ENCODE measurements around the gene PAGE3. TPM values are rescaled to one million over a fixed set of nuclear protein-coding genes. Genes with fewer than 3 reads are reported as not detected.

PAGE3 gene, protein sequence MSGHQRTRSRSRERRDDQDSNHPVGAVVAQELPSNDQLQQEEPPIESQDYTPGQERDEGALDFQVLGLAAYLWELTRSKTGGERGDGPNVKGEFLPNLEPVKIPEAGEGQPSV
- total RNA-seq, result not detected in 2 replicates

DNA sequence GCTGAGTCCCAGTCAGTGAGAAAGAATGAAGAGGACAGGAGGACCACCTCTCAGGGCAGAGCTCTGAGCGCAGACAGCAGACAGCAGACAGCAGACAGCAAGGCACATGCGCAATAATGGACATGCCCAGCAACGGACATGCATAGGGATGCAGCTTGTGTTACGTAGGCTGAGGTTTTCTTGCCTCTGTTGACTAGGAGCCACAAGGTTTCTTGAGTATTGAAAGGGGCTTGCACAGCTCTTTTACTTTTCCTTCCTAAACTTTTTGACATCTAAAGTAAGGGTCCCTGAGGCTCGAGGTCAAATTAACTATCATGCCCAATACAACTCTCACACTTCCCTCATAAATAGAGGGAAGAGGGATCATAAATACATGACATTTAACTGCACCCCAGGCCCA is at the start of gene PAGE3:
PAGE3 (minus strand) TSS at position 101 of the 400 bp plus-strand sequence. CDS start 1,013 bp downstream, outside the sequence.
- DNase-seq (ENCODE audit: low read depth, low spot score), result no peak

DNA sequence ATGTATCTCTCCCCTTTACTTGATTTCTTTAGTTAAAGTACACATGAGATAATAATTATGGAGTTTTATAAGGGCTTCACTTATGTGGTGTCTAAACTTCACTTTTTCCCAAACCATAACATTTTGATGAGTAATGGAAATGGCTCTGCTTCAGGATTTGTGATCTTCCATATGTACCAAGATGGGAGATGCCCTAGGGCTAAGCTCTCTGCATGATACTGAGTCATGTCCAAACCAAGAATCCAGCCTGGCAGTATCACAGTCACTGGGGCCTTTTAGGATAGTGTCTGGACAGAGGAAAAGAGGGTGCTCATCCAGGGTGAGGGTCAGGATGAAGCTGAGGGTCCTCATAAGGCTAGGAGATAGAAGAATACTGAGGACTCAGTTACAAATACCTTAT is 47.9 kb upstream of the PAGE3 start:
- DNase-seq (ENCODE audit: low read depth, low spot score), result no peak

DNA sequence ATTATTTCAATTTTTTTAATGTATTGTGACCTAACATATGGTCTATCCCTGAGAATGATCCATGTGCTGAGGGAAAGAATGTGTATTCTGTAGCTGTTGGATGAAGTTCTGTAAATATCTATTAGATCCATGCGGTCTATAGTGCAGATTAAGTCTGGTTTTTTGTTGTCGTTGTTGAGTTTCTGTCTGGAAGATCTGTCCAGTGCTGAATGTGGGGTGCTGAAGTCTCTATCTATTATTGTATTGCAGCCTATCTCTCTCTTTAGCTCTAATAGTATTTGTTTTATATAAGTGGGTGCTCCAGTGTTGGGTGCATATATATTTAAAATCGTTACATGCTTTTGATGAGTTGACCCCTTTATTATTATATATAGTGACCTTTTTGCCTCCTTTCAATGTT is 26.2 kb upstream of the PAGE3 start:
- DNase-seq (ENCODE audit: low read depth, low spot score), result no peak

DNA sequence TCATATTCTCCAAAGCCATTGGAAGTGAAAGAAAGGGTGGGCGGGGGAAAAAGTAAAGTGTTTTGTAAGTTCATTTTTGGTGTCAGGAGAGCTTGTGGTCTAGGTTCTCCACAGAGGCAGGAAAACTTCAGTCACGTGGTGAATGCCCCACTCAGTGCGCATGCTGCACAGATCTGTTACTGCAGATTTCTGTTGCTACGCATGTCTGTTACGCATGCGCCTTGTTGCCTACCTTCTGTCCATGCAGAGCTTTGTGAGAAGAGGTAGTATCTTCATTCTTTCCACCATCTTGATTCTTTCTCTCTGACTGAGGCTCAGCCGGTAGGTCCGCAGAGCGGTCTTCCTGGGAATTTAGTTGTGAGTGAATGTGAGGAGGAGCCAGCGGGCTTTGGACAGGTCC is 15.1 kb upstream of the PAGE3 start:
- no peak for DNase-seq (ENCODE audit: low read depth, low spot score)

DNA sequence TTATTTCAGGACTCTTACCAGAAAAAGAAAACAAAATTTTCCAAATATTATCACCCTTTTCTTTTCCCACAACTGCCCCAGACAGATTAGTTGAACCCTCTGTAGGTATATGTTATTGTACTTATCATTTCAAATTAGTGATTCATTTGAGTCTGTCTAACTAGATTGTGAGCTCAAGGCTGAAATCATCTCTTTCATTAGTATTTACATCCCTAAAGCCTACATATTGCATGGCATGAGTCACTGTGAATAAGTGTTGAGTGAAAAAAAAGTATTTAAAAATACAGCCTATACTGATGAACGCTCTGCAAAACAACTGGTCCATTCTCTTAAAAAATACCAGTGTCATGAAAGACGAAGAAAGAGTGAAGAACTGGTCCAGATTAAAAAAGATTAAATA is 3.9 kb downstream of the PAGE3 start:
- DNase-seq (ENCODE audit: low read depth, low spot score), result no peak

DNA sequence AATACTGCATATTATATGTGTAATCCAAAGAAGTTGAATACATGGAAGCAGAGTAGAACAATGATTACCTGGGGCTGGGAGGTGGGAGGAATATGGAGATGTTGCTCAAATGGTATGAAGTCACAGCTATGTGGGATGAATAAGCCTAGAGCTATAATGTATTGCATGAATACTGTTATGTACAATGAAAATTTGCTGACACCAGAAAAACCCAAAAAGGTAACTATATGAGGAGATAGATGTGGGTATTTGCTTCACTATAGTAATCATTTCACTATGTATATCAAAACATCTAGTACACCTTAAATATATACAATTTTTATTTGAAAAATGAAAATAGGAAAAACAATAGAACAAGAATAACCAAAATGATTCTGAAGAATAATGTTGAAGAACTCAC is 11.2 kb downstream of the PAGE3 start:
- no peak for DNase-seq (ENCODE audit: low read depth, low spot score)

DNA sequence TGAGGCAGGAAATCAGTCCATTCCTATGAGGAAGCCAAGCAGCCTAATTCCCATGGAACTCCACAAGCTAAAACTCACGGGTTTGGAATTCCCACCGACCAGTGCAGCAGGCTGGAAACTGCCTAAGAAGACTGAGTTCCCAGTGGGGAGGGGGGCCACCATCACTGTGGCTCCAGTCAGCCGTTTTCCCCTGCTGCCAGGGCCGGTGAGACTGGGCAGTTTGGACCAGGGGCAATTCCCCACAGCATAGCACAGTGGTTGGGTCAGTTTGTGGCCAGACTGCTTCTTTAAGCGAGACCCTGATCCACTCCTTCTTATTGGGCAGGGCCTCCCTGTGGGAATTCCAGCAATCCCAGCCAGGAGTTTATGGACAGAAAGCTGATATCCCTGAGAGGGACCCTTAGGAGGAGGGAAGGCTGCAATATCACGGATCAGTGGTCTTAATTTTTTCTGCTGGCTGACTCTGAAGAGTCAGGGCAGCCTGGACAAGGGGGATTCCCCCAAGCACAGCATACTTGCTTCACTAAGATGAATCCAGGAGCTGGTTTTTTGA is 23.9 kb downstream of the PAGE3 start:
- no peak for DNase-seq (ENCODE audit: low read depth, low spot score)

DNA sequence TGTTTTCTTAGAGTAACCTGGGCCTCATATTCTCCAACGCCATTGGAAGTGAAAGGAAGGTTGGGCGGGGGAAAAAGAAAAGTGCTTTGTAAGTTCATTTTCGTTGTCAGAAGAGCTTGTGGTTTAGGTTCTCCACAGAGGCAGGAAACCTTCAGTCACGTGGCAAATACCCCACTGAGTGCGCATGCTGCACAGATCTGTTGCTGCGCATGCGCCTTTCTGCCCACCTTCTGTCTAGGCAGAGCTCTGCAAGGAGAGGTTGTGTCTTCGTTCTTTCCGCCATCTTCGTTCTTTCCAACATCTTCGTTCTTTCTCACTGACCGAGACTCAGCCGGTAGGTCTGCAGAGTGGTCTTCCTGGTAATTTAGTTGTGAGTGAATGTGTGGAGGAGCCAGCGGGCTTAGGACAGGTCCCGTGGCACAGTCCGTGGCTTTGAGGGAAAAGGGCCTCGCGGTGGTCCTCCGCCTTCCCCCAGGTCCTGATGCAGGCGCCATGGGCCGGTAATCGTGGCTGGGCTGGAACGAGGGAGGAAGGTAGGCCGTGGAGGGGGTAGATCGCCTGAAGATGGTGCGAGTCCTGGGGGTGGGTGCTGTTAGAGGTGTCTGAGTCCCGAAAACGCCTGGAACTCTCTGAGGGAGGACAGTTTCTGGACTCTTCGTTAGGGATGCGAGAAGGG is 44.5 kb downstream of the PAGE3 start, which contains the start of gene PAGE5:
PAGE5 (plus strand) TSS at position 228 of the 676 bp plus-strand sequence. CDS start 1,037 bp downstream, outside the sequence.
- no peak for DNase-seq (ENCODE audit: low read depth, low spot score)

DNA sequence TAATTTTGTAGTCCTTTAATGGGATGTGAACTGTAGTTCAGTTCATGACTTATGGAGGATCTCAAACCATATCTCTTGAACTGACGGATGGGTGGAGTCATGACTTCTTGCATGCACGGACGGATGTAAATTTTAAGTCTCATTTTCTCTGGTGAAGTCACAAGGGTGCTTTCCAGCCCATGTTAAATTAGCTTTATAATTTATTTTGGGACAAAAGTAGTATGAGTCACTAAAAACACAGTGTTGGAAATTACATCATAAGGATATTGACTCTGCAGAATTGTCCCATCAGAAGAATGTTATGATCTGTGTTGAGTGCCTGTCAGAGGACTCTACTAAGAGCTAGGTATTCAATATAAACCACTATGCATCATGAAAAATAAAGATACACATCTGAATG is 51.3 kb downstream of the PAGE3 start:
- no peak for DNase-seq (ENCODE audit: low read depth, low spot score)

DNA sequence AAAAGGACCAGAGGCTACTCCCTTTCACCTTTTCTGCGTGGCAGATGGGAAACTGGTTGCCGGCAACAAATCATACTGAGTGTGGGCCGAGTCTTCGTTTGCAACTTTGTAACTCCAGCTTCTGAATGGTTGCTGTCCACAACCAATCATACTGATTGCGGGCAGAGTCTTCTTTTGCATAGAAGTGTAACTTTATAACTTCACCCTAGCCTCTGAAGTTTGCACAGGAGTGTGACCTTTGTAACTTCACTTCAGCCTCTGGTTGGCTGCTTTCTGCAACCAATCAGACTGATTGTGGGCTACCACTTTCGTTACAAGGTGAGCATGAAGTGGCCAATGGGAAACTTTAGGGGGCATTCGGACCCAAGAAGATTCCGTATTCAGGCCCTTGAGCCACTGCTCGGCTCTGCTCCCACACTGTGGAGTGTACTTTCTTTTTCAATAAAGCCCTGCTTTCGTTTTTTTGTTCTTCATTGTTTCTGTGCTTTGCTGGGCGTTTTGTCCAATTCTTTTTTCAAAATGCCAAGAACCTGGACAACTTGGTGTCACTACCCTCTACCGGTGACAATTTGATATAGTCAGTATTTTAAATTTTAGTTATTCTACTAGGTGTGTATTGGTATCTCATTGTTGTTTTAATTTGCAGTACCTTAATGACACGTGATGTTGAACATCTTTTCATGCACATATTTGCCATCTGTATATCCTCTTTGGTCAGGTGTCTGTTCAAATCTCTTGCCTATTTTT is 53.6 kb downstream of the PAGE3 start:
- DNase-seq (ENCODE audit: low read depth, low spot score), result no peak

Other genes starting within 250 kb of the PAGE3 start
- not detected in 2 replicates for gene ALAS2, start 233.9 kb downstream of the PAGE3 start, total RNA-seq
- not detected in 2 replicates for gene PAGE2B, start 189.9 kb downstream of the PAGE3 start, total RNA-seq
- not detected in 2 replicates for gene PAGE2, start 175.9 kb downstream of the PAGE3 start, total RNA-seq
- gene PAGE5, start 44.6 kb downstream of the PAGE3 start, total RNA-seq, result not detected in 2 replicates
- gene MAGEH1, start 187.2 kb upstream of the PAGE3 start, total RNA-seq, result 23.4 and 30.6 TPM in 2 replicates
- gene USP51, start 224.9 kb upstream of the PAGE3 start, total RNA-seq, result 1.1 and 1.3 TPM in 2 replicates

Measured in pulmonary artery endothelial cell (primary cell).